RWPE1 (cell line): ENCODE data around the gene G0S2.

Experiments
- CTCF ChIA-PET: fragments of 350-600 bp; sonication (Branson Sonifier 250); formaldehyde crosslinking; extraction: SDS; loops from one replicate; lab custom pipeline; 2021; lab: Yijun Ruan, JAX
- POLR2A ChIA-PET: fragments of 400-600 bp; formaldehyde crosslinking; extraction: SDS; loops from one replicate; lab custom pipeline; 2020; ENCODE audit warnings: antibody characterized with exemption; ENCODE audit not compliant: low non-redundant PET; lab: Yijun Ruan, JAX
- DNase-seq: peaks from one replicate; pipeline ENCODE4 v3.0.0; 2012; ENCODE audit warnings: low spot score
- H3K27ac ChIP-seq: fragments of 450-650 bp; 2 replicates; pipeline ENCODE4 v1.5.1; 2017
- TF ChIP-seq, protein P1 (sequence below): fragments of 450-650 bp; conservative IDR thresholded peaks from 2 replicates; pipeline ENCODE4 v1.5.1; 2017; ENCODE audit warnings: low read depth, mild to moderate bottlenecking

G0S2 gene

GRCh38 chr1:209702832-209703231, 27.6 kb downstream of the G0S2 start:
- no peak for DNase-seq
- POLR2A ChIA-PET: no interaction called here
- TF ChIP-seq, protein P1, sequence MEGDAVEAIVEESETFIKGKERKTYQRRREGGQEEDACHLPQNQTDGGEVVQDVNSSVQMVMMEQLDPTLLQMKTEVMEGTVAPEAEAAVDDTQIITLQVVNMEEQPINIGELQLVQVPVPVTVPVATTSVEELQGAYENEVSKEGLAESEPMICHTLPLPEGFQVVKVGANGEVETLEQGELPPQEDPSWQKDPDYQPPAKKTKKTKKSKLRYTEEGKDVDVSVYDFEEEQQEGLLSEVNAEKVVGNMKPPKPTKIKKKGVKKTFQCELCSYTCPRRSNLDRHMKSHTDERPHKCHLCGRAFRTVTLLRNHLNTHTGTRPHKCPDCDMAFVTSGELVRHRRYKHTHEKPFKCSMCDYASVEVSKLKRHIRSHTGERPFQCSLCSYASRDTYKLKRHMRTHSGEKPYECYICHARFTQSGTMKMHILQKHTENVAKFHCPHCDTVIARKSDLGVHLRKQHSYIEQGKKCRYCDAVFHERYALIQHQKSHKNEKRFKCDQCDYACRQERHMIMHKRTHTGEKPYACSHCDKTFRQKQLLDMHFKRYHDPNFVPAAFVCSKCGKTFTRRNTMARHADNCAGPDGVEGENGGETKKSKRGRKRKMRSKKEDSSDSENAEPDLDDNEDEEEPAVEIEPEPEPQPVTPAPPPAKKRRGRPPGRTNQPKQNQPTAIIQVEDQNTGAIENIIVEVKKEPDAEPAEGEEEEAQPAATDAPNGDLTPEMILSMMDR: no peak
- H3K27ac ChIP-seq: no peak overlapping the region
- CTCF ChIA-PET: interaction anchor here (1.0 kb wide), 1 partner anchor 45 kb away, joined by 3 read pairs; no protein-coding TSS in a partner anchor

DNA sequence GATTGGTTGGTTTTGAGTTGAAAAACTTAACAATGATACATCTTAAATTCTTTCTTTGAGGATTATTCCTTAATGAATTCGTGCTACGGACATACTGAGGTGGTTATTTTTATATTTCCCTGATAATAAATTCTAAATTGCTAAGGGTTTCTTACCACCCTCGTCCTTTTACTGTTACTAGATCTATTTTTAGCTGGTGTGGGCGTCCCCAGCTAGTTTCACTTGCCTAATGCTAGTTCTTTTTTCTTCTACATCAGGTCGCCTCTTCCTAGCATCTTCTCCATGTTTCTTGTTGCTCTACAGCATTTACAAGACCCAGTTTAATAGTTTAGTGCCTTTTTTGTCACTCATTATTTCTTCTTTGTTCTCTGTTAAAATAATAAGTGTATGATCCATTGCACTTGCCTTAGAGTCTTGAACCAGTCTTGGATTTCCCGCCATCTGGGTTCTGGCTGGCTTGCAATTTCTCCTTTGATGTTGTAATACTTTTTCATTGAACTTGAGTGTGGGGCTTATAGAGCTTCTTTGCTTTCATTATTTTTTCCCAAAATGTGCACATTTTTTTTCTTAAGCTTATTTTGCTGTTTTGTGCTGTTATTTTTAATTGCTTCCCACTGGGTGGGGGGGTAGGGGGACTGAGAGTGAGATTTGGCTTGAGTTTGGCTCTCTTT, 28.8 kb downstream of the G0S2 start:
- no peak overlapping the region for H3K27ac ChIP-seq
- CTCF ChIA-PET: interaction anchor here (0.6 kb wide), 1 partner anchor 115 kb away, joined by 3 read pairs; no protein-coding TSS in a partner anchor
- POLR2A ChIA-PET: no interaction called here
- DNase-seq: no peak
- TF ChIP-seq, protein P1: no peak

DNA sequence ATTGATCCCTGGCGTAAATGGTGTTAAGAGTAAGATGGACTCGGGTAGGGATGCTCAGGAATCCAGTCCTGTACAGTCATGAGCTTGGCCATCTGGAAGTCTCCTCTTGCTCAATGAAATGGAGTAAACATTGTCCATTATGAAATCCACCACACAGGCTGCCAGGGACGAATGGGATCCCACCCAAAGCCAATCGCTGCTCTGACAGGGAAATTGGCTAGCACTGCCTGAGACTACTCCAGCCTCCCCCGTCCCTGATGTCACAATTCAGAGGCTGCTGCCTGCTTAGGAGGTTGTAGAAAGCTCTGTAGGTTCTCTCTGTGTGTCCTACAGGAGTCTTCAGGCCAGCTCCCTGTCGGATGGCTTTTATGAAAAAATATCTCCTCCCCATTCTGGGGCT, 29.4 kb downstream of the G0S2 start, which contains the start of gene HSD11B1:
TSS of gene HSD11B1 (plus strand) at position 263 of the 400 bp plus-strand sequence. CDS start at position 360, 97 bp downstream.
- CTCF ChIA-PET: interaction anchor here (0.6 kb wide), 1 partner anchor 44 kb away, joined by 3 read pairs; no protein-coding TSS in a partner anchor
- POLR2A ChIA-PET: no interaction called here
- no peak within 1 kb of the TSS for H3K27ac ChIP-seq
- DNase-seq: no peak
- TF ChIP-seq, protein P1: no peak

DNA sequence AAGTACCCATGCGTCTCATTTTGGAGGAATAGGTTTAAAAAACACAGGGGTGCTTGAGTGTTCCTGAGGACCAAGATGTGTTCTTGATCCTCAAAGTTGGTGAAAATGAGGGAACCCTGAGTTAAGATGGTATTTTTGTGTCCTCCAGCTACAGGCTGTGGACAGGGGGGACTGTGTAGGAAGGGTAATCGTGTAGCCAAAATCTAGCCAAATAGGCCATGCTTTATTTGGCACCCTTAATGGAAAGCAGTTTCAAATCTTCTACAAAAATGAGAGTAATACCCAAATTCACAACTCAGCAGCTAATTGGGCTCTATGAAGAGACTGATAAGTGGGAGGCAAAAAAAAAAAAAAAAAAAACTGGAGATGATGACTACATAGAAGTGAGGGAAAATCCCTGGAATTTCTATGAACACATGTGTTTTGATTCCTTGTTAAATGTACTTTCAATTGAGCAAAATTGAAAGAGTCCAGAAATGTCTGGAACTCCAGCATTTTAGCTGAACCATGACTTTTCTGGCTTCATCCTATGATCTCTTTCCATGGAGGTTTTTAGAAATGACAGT, 29.9 kb downstream of the G0S2 start:
- POLR2A ChIA-PET: no interaction called here
- CTCF ChIA-PET: interaction anchor here (0.6 kb wide), 1 partner anchor 43 kb away, joined by 3 read pairs; no protein-coding TSS in a partner anchor
- TF ChIP-seq, protein P1: no peak
- no peak for DNase-seq
- no peak overlapping the region for H3K27ac ChIP-seq

DNA sequence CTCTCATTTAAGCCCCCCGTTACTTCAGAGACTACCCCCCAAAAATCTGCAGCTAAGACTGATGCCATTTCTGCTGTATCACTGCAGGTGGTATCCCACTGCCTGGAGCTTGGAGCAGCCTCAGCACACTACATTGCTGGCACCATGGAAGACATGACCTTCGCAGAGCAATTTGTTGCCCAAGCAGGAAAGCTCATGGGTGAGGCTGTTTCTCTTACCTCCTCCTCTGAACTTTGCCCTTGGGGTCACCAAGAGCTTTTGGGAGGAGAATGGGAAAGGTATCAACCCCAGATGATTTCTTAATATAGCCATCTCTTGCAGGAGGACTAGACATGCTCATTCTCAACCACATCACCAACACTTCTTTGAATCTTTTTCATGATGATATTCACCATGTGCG, 31.4 kb downstream of the G0S2 start:
- no peak for DNase-seq
- ChIA-PET POLR2A (no interaction called here), CTCF (no interaction called here)
- H3K27ac ChIP-seq: no peak overlapping the region
- TF ChIP-seq, protein P1: no peak

DNA sequence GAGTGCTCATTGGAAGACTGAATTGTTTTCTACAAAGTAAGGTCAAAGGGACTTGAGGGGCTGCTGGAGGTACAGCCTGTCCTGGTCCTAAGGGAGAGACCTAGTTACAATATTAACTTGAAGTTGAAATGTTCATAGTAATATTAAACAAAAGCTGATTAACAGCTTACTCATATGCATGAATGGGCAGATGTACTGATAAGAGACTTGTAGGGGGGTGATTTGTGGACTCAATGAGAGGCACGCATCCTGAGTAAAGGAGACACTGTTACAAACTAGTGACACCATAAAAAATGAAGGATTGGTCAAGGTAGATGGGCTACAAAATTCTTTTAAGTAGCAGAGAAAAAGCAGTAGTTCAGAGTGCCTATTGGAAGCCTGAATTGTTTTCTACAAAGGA, 32.1 kb downstream of the G0S2 start:
- DNase-seq: no peak
- no peak overlapping the region for H3K27ac ChIP-seq
- CTCF ChIA-PET: no interaction called here
- TF ChIP-seq, protein P1: no peak
- POLR2A ChIA-PET: no interaction called here
